CD4-positive, alpha-beta T cell (primary cell): ENCODE data around the gene IGFBP4. TPM values are rescaled to one million over a fixed set of nuclear protein-coding genes. Genes with fewer than 3 reads are reported as not detected.

Experiments
- ATAC-seq: fragments of 200-7000 bp; cut with Tn5 transposase; one replicate; pipeline ENCODE4 v1.10.0; 2022; ENCODE audit warnings: mild to moderate bottlenecking; ENCODE audit not compliant: poor library complexity
- CTCF ChIA-PET: fragments of 350-600 bp; sonication (Branson Sonifier 250); formaldehyde crosslinking; loops from one replicate; lab custom pipeline; 2021; ENCODE audit warnings: antibody characterized with exemption, inconsistent platforms; lab: Charles Lee
- POLR2A ChIA-PET: fragments of 350-600 bp; sonication (Branson Sonifier 250); formaldehyde crosslinking; loops from one replicate; lab custom pipeline; 2021; ENCODE audit warnings: antibody characterized with exemption, inconsistent platforms; lab: Charles Lee
- DNase-seq, 14 experiments: peaks; one replicate each; pipeline ENCODE4 v3.0.0-alpha.2; 2013 to 2020; ENCODE audit warnings: mixed read lengths in 2 of 14
- H3K27ac ChIP-seq, 2 donors: one replicate each; pipeline versions ENCODE4 v1.5.1 to v1.7.0; 2013; ENCODE audit warnings: low read length in 2 of 2, low read depth in 1 of 2, mild to moderate bottlenecking in 1 of 2
- H3K27me3 ChIP-seq, 2 experiments: 1 replicate in 1 of 2; 2 replicates in 1 of 2; pipeline versions ENCODE4 v1.6.1 to v1.7.0; 2013; ENCODE audit warnings: low read length in 2 of 2, control low read depth in 1 of 2, mild to moderate bottlenecking in 1 of 2, moderate library complexity in 1 of 2; ENCODE audit not compliant: insufficient read depth in 2 of 2, control insufficient read depth in 1 of 2
- H3K36me3 ChIP-seq: one replicate; pipeline ENCODE4 v1.6.1; 2013; ENCODE audit warnings: low read length, control low read depth; ENCODE audit not compliant: insufficient read depth
- H3K4me1 ChIP-seq: one replicate; pipeline ENCODE4 v1.6.1; 2013; ENCODE audit warnings: low read length, control low read depth; ENCODE audit not compliant: insufficient read depth
- H3K4me3 ChIP-seq: one replicate; pipeline ENCODE4 v1.5.1; 2013; ENCODE audit warnings: mild to moderate bottlenecking, low read length, moderate library complexity
- H3K9me3 ChIP-seq, 2 experiments: 1 replicate in 1 of 2; 2 replicates in 1 of 2; pipeline versions ENCODE4 v1.6.1 to v1.7.0; 2013; ENCODE audit warnings: low read length in 2 of 2, mild to moderate bottlenecking in 2 of 2, control low read depth in 1 of 2, moderate library complexity in 1 of 2; ENCODE audit not compliant: control insufficient read depth in 1 of 2, insufficient read depth in 1 of 2
- H3K27ac Mint-ChIP-seq: one replicate; pipeline ENCODE4 v1.8.0; 2020; ENCODE audit warnings: mixed read lengths
- H3K27me3 Mint-ChIP-seq: one replicate; pipeline ENCODE4 v1.8.0; 2021; ENCODE audit warnings: mixed read lengths
- H3K36me3 Mint-ChIP-seq: one replicate; pipeline ENCODE4 v1.8.0; 2021; ENCODE audit warnings: low read depth, mixed read lengths
- H3K4me1 Mint-ChIP-seq: one replicate; pipeline ENCODE4 v1.8.0; 2021; ENCODE audit warnings: low read depth, mixed read lengths
- H3K4me3 Mint-ChIP-seq: one replicate; pipeline ENCODE4 v1.8.0; 2020; ENCODE audit warnings: mild to moderate bottlenecking, mixed read lengths
- H3K9me3 Mint-ChIP-seq: one replicate; pipeline ENCODE4 v1.8.0; 2020; ENCODE audit warnings: mixed read lengths
- CTCF ChIP-seq: fragments of 200-600 bp; IDR thresholded peaks from one replicate; pipeline ENCODE4 v1.8.0; 2022; ENCODE audit warnings: antibody characterized with exemption, mild to moderate bottlenecking
- intact Hi-C, 2 experiments: fragments of 100-400 bp; cut with DNase I in 1 of 2; cut with micrococcal nuclease in 1 of 2; formaldehyde crosslinking; loops; one replicate each; pipeline versions ENCODE4 v1.15.1 to v1.9.0; 2023 to 2025; cut with DNase I, micrococcal nuclease
- total RNA-seq, 174 experiments: library from RNA in 2 of 174; stranded (reverse) in 2 of 174; gene quantifications; one replicate each; pipeline ENCODE4 v1.2.3 and lab custom pipeline; 2021 to 2026

Gene IGFBP4
- total RNA-seq, 2 experiments from 2014 or later: 2.5 to 2.6 TPM

DNA sequence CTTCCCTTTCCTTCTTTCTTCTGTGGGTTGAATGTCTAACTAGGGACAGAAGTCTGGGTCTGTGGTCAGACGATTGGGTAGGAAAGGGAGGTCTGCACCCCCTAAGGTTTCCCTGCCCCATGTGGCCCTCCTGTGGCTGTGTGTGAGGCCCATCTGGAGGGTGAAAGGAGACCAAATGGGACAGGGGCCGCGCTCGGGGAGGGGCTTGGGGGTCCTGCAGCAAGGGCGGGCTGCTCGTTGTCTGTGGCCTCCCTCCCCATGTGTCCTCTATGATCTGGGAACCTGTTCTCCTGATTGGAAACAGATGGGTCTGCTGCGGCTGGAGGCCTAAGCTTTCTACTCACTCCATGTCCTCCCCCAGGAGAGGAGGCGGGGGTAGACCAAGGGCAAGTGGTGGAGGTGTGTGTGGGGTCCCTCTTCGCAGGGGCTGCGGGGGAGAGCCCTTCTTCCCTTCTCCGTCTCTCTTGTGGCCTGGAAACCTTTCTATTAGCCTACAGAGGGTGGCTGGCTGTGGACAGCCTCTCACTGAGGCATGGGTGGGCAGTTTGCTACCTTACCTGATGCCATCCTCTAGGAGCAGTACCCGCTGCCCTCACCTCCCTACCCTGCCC is 18.6 kb downstream of the IGFBP4 start:
- no peaks in the 10 kb centered on the region for H3K9me3 Mint-ChIP-seq
- Histone ChIP-seq H3K4me3 (no peak overlapping the region), H3K27ac (no peak overlapping the region), H3K9me3 (no peaks in the 10 kb centered on the region), H3K4me1 (no peaks in the 10 kb centered on the region), H3K27me3 (no peaks in the 10 kb centered on the region), H3K36me3 (no peaks in the 10 kb centered on the region)
- no peaks in the 10 kb centered on the region for H3K36me3 Mint-ChIP-seq
- ATAC-seq (no peak), DNase-seq (no peak)
- intact Hi-C loops: no loop called here
- no peaks in the 10 kb centered on the region for H3K27me3 Mint-ChIP-seq
- H3K4me1 Mint-ChIP-seq: no peaks in the 10 kb centered on the region
- TF ChIP-seq CTCF: no peak
- H3K4me3 Mint-ChIP-seq: no peak overlapping the region
- H3K27ac Mint-ChIP-seq: no peak overlapping the region
- CTCF ChIA-PET: interaction anchor here (1.0 kb wide), 1 partner anchor 63 kb away, joined by 3 read pairs; no protein-coding TSS in a partner anchor
- POLR2A ChIA-PET: no interaction called here

DNA sequence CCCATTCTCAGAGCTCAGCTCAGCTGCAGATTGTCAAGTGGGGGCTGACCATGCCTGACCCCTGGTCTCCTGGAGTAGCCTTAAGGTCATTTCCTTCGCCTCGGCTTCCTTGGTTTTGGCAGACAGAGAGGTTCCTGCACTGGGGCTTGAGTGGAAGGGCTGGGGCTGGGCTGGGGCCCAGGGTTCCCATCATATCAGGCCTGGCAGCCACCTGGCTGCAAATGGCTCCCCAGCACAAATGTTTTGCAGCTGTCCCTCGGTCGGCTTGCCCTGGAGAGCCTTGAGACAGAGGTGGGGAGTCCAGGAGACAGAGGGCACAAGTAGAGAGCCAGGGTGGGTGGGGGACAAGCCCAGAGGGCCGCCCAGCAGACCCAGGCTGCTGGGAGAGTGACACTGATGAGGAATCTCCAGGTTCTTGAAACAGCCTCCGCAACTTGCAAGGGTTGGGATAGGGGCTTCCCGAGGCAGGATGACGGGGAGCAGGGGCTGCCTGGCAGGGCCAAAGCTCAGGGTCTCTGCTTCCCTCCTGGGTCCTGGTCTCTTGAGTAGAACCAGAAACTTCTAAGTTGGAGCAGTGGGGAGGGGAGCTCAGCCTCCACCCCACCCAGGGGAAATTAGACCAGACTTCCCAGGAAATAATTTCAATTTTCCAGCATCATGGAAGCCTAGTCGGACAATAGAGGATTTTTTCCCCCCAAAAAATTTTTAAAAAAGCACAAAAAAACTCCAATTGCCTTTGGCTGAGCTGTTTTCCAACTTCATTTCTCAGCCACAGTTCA is 19.3 kb downstream of the IGFBP4 start:
- DNase-seq: no peak
- Mint-ChIP-seq H3K4me3 (no peak overlapping the region), H3K36me3 (no peaks in the 10 kb centered on the region), H3K9me3 (no peaks in the 10 kb centered on the region), H3K27ac (no peak overlapping the region), H3K27me3 (no peaks in the 10 kb centered on the region), H3K4me1 (no peaks in the 10 kb centered on the region)
- TF ChIP-seq CTCF: no peak
- Histone ChIP-seq H3K4me1 (no peaks in the 10 kb centered on the region), H3K36me3 (no peaks in the 10 kb centered on the region), H3K9me3 (no peaks in the 10 kb centered on the region), H3K27ac (no peak overlapping the region), H3K4me3 (no peak overlapping the region), H3K27me3 (no peaks in the 10 kb centered on the region)
- CTCF ChIA-PET: interaction anchor here (1.0 kb wide), 1 partner anchor 64 kb away, joined by 3 read pairs; no protein-coding TSS in a partner anchor
- no peak for ATAC-seq
- POLR2A ChIA-PET: no interaction called here
- intact Hi-C loops: no loop called here

DNA sequence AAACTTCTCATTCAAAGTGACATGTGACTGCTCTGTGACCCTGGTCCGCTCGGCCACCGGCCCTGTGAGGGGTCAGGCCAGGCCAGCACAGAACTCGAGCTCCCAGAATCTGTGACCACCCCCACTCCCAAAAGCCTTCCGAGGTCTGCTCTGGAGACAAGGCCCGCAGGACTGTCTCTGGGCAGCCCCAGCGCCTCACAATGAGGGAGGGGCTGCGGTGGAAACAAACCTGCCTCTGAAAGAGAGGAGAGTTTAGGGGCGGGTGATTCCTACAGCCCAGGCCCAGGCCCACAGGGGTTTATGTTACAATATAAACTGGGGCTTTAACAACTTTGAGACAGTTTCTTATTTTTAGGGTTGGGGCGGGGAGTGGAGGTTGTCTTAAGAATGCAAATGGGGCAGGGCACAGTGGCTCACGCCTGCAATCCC is 19.9 kb downstream of the IGFBP4 start:
- no peaks in the 10 kb centered on the region for H3K4me1 ChIP-seq
- Mint-ChIP-seq H3K4me3 (no peak overlapping the region), H3K27me3 (no peaks in the 10 kb centered on the region), H3K9me3 (no peaks in the 10 kb centered on the region), H3K4me1 (no peaks in the 10 kb centered on the region), H3K27ac (no peak overlapping the region), H3K36me3 (no peaks in the 10 kb centered on the region)
- ChIA-PET CTCF (no interaction called here), POLR2A (no interaction called here)
- ATAC-seq: no peak
- H3K9me3 ChIP-seq: no peaks in the 10 kb centered on the region
- H3K36me3 ChIP-seq: no peaks in the 10 kb centered on the region
- H3K27me3 ChIP-seq: no peaks in the 10 kb centered on the region
- TF ChIP-seq CTCF: no peak
- no peak overlapping the region for H3K27ac ChIP-seq
- no peak for DNase-seq
- intact Hi-C loops: no loop called here
- H3K4me3 ChIP-seq: no peak overlapping the region
